Hepatocyte (in vitro differentiated cells): ENCODE data around the gene KIRREL3. TPM values are rescaled to one million over a fixed set of nuclear protein-coding genes. Genes with fewer than 3 reads are reported as not detected.

Experiments
- DNase-seq: peaks from one replicate; pipeline ENCODE4 v3.0.0-alpha.2; 2016; ENCODE audit warnings: low spot score
- H2AFZ ChIP-seq: fragments of 200-600 bp; sonication (generic); 2 replicates; pipeline ENCODE4 v1.6.0; 2016; ENCODE audit warnings: antibody characterized with exemption, mild to moderate bottlenecking
- H3K27ac ChIP-seq: fragments of 200-600 bp; sonication (generic); 2 replicates; pipeline ENCODE4 v1.5.1; 2016; ENCODE audit warnings: mild to moderate bottlenecking
- H3K27me3 ChIP-seq: fragments of 200-600 bp; sonication (generic); 2 replicates; pipeline ENCODE4 v1.6.1; 2016
- H3K36me3 ChIP-seq: fragments of 200-600 bp; sonication (generic); replicated peaks from 2 replicates; pipeline ENCODE4 v1.5.1; 2016; ENCODE audit warnings: low read depth; ENCODE audit not compliant: insufficient read depth
- H3K4me1 ChIP-seq: fragments of 200-600 bp; sonication (generic); 2 replicates; pipeline ENCODE4 v1.5.1; 2016; ENCODE audit warnings: mild to moderate bottlenecking, moderate library complexity; ENCODE audit not compliant: insufficient read depth
- H3K4me2 ChIP-seq: fragments of 200-600 bp; sonication (generic); 2 replicates; pipeline ENCODE4 v1.6.0; 2016
- H3K4me3 ChIP-seq: fragments of 200-600 bp; sonication (generic); 2 replicates; pipeline ENCODE4 v1.5.1; 2016; ENCODE audit warnings: mild to moderate bottlenecking
- H3K79me2 ChIP-seq: fragments of 200-600 bp; sonication (generic); 2 replicates; pipeline ENCODE4 v1.6.0; 2017; ENCODE audit warnings: mild to moderate bottlenecking
- H3K9me2 ChIP-seq: fragments of 200-600 bp; sonication (generic); replicated peaks from 2 replicates; pipeline ENCODE4 v1.6.0; 2017; ENCODE audit warnings: mild to moderate bottlenecking; ENCODE audit not compliant: insufficient read depth
- H3K9me3 ChIP-seq: fragments of 200-600 bp; sonication (generic); 2 replicates; pipeline ENCODE4 v1.5.1; 2016; ENCODE audit warnings: low read depth, mild to moderate bottlenecking
- H4K20me1 ChIP-seq: fragments of 200-600 bp; sonication (generic); 2 replicates; pipeline ENCODE4 v1.6.0; 2016; ENCODE audit warnings: mild to moderate bottlenecking; ENCODE audit not compliant: insufficient read depth, poor library complexity, severe bottlenecking
- EZH2 ChIP-seq: fragments of 200-600 bp; sonication (generic); IDR thresholded peaks from 2 replicates; pipeline ENCODE4 v1.6.1; 2016; ENCODE audit warnings: antibody characterized with exemption, mild to moderate bottlenecking, borderline replicate concordance
- EZH2phosphoT487 ChIP-seq: fragments of 200-600 bp; sonication (generic); IDR thresholded peaks from one replicate; pipeline ENCODE4 v1.6.1; 2018; ENCODE audit warnings: antibody characterized with exemption, mild to moderate bottlenecking, low read depth, moderate library complexity; ENCODE audit not compliant: unreplicated experiment, severe bottlenecking
- WGBS: methylation state at CpG from one replicate; pipeline ENCODE4 v1.1.6; 2016; ENCODE audit warnings: low lambda C conversion rate; ENCODE audit errors: missing lambda C conversion rate; 5-methylcytosine and 5-hydroxymethylcytosine counted together
- polyA plus RNA-seq: library from polyadenylated mRNA; unstranded; fragments of >200 nt; fragmentation: Nextera tagmentation; extraction: Ambion mirVana; gene quantifications from 2 replicates; pipeline ENCODE4 v1.2.1, GENCODE V29; 2016
- total RNA-seq: library from RNA; depleted of rRNA; stranded (reverse); fragments of >200 nt; gene quantifications from 2 replicates; pipeline ENCODE4 v1.2.3, GENCODE V29; 2014
- TF ChIP-seq, protein P1 (sequence below): fragments of 200-600 bp; sonication (generic); IDR thresholded peaks from 2 replicates; pipeline ENCODE4 v1.5.1; 2016; ENCODE audit warnings: antibody characterized with exemption, mild to moderate bottlenecking; ENCODE audit not compliant: poor library complexity

Gene KIRREL3
- total and polyA plus RNA-seq, 2 experiments from 2014 or later = 0.33 to 0.86 TPM

DNA sequence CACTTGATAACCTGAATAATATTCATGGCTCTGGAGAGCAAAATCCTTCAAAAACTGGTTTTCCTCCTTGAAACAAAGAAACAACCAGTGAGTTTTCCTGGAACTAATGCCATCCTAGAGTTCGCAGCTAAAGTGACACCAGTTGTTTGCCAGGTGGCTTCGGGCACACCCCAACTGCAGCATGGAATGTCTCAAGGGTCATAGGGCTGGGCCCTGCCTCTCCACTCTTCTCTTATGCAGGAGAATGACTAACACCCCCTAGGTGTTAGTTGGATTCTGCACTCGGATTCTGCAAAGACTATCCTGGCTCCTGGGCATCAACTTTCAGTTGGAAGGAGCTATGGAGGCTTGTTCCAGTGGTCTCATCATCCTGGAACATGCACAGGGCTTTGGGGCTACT, 98.8 kb downstream of the KIRREL3 start:
- 64% methylated on average over 3 of the region's 3 CpGs for WGBS
- H3K4me1 ChIP-seq = no peaks in the 10 kb centered on the region
- no peak overlapping the region for H3K27ac ChIP-seq
- no peaks in the 10 kb centered on the region for H3K79me2 ChIP-seq
- no peaks in the 10 kb centered on the region for H4K20me1 ChIP-seq
- no peak for DNase-seq
- no peak overlapping the region for H2AFZ ChIP-seq
- no peaks in the 10 kb centered on the region for H3K9me3 ChIP-seq
- H3K4me3 ChIP-seq = no peak overlapping the region
- H3K36me3 ChIP-seq = no peaks in the 10 kb centered on the region
- no peak overlapping the region for H3K4me2 ChIP-seq
- H3K9me2 ChIP-seq = no peaks in the 10 kb centered on the region
- TF ChIP-seq EZH2phosphoT487 = no peak
- TF ChIP-seq EZH2 = no peak
- TF ChIP-seq, protein P1, sequence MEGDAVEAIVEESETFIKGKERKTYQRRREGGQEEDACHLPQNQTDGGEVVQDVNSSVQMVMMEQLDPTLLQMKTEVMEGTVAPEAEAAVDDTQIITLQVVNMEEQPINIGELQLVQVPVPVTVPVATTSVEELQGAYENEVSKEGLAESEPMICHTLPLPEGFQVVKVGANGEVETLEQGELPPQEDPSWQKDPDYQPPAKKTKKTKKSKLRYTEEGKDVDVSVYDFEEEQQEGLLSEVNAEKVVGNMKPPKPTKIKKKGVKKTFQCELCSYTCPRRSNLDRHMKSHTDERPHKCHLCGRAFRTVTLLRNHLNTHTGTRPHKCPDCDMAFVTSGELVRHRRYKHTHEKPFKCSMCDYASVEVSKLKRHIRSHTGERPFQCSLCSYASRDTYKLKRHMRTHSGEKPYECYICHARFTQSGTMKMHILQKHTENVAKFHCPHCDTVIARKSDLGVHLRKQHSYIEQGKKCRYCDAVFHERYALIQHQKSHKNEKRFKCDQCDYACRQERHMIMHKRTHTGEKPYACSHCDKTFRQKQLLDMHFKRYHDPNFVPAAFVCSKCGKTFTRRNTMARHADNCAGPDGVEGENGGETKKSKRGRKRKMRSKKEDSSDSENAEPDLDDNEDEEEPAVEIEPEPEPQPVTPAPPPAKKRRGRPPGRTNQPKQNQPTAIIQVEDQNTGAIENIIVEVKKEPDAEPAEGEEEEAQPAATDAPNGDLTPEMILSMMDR = no peak
- H3K27me3 ChIP-seq = no peaks in the 10 kb centered on the region

DNA sequence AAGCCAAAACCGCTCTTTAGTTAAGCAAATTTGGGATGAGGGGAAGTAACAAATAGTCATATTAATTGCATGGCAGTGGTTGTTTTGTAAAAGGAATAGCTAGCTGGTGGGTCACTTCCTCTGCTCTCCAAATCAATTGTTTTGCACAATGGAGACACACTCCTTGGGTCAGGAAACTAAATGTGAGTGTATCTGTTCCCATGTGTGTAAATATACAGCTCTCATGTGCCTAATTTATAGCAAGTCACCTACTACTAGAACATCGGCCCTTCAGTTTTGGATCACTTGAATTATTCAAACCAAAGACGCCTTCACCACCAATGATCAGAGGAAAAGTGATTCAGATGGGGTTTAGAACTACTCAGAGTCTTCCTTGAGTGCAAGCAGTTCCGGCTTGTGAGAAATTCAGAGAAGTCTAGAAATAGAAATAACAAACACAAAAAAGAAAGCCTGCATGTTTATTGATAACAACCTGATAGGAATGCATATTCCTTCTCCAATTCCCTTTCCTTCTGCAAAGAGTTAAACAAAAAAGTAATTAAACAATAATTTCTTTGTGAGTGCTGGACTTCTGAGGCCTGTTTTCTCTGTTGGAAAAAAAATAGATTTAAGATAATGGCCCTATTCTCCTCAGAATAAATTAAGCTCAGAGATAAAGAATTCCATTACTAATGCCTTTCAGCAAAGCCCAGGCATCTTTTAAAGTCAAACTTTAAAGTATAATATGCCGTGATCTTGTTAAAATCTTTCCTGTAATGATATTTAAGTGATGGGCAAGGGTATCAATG, 100.4 kb downstream of the KIRREL3 start:
- H4K20me1 ChIP-seq = no peaks in the 10 kb centered on the region
- H3K9me3 ChIP-seq = no peaks in the 10 kb centered on the region
- no peaks in the 10 kb centered on the region for H3K9me2 ChIP-seq
- H3K27ac ChIP-seq = no peak overlapping the region
- 87% methylated on average over 5 of the region's 5 CpGs for WGBS
- H3K36me3 ChIP-seq = no peaks in the 10 kb centered on the region
- H3K4me3 ChIP-seq = no peak overlapping the region
- no peaks in the 10 kb centered on the region for H3K79me2 ChIP-seq
- no peaks in the 10 kb centered on the region for H3K27me3 ChIP-seq
- no peak for TF ChIP-seq EZH2phosphoT487
- TF ChIP-seq, protein P1 = no peak
- TF ChIP-seq EZH2 = no peak
- H3K4me1 ChIP-seq = no peaks in the 10 kb centered on the region
- H2AFZ ChIP-seq = no peak overlapping the region
- no peak overlapping the region for H3K4me2 ChIP-seq
- no peak for DNase-seq

GRCh38 chr11:126898802-126899201, 101.8 kb downstream of the KIRREL3 start:
- no peak overlapping the region for H3K27ac ChIP-seq
- DNase-seq = no peak
- no peaks in the 10 kb centered on the region for H3K4me1 ChIP-seq
- H3K79me2 ChIP-seq = no peaks in the 10 kb centered on the region
- no peaks in the 10 kb centered on the region for H3K9me3 ChIP-seq
- TF ChIP-seq EZH2phosphoT487 (no peak), EZH2 (no peak)
- TF ChIP-seq, protein P1 = no peak
- H3K9me2 ChIP-seq = no peaks in the 10 kb centered on the region
- 67% methylated on average over 3 of the region's 3 CpGs for WGBS
- H3K36me3 ChIP-seq = no peaks in the 10 kb centered on the region
- no peak overlapping the region for H3K4me3 ChIP-seq
- H3K4me2 ChIP-seq = no peak overlapping the region
- H4K20me1 ChIP-seq = no peaks in the 10 kb centered on the region
- H2AFZ ChIP-seq = no peak overlapping the region
- no peaks in the 10 kb centered on the region for H3K27me3 ChIP-seq
